ENCODE data around the gene ATP5PB. TPM values are rescaled to one million over a fixed set of nuclear protein-coding genes. Genes with fewer than 3 reads are reported as not detected.

The ATP5PB gene
- total RNA-seq, 1 experiment from 2014 or later = 323 TPM

GRCh38 chr1:111467865-111468716 is 18.8 kb downstream of the ATP5PB start:
- DNase-seq (ENCODE audit: low read depth, low spot score) = no peak
- Histone ChIP-seq H3K79me2 (ENCODE audit: insufficient read depth, low read length) (no peaks in the 10 kb centered on the region), H3K4me1 (ENCODE audit: control insufficient read depth in 1 of 2, insufficient read depth in 2 of 2, low read length in 2 of 2) (no peaks in the 10 kb centered on the region), H3K9ac (ENCODE audit: low read length) (no peak overlapping the region), H3K4me3 (replicated peaks in 1 of 2; ENCODE audit: low read depth in 1 of 2, low read length in 2 of 2) (no peak overlapping the region), H4K20me1 (ENCODE audit: insufficient read depth) (no peaks in the 10 kb centered on the region), H3K27me3 (ENCODE audit: insufficient read depth, low read length) (no peaks in the 10 kb centered on the region), H3K9me2 (ENCODE audit: insufficient read depth) (no peaks in the 10 kb centered on the region), H3K36me3 (ENCODE audit: control insufficient read depth in 1 of 2, insufficient read depth in 2 of 2, low read length in 2 of 2) (no peaks in the 10 kb centered on the region), H3K27ac (ENCODE audit: low read depth, low read length) (no peak overlapping the region), H3K9me3 (ENCODE audit: control insufficient read depth in 1 of 2, insufficient read depth in 1 of 2, low read depth in 1 of 2, low read length in 2 of 2) (no peaks in the 10 kb centered on the region), H3K4me2 (ENCODE audit: low read length) (no peak overlapping the region), H2AFZ (ENCODE audit: low read depth, low read length, poor library complexity, severe bottlenecking) (no peak overlapping the region)
- BruUV-seq (replicated peaks) = no TSS peak
- ChIA-PET POLR2A (no interaction called here), RAD21 (ENCODE audit: low non-redundant PET in 1 of 2, low total read pairs in 2 of 2, uncharacterized antibody in 2 of 2, unreplicated experiment in 2 of 2) (no interaction called here), CTCF (interaction anchor here (1.4 kb wide), 1 partner anchor 14 kb away, joined by 6 read pairs; no protein-coding TSS in a partner anchor)
- ATAC-seq = no peak
- TF ChIP-seq ZNF274 (IDR thresholded peaks at IDR 0.05; ENCODE audit: low read depth, low read length) = no peak
- TF ChIP-seq ZBTB33 (IDR thresholded peaks at IDR 0.05; ENCODE audit: extremely low read depth, insufficient replicate concordance, low read length) = no peak
- no peak for TF ChIP-seq MAX (IDR thresholded peaks at IDR 0.05)
- no peak for TF ChIP-seq REST (IDR thresholded peaks at IDR 0.05; ENCODE audit: low read depth)
- TF ChIP-seq CEBPB (IDR thresholded peaks at IDR 0.05; ENCODE audit: low read depth) = no peak
- no peak for TF ChIP-seq FOSL1 (IDR thresholded peaks at IDR 0.05; ENCODE audit: low read depth)
- TF ChIP-seq SIN3A (IDR thresholded peaks at IDR 0.05; ENCODE audit: low read depth) = no peak
- no peak for TF ChIP-seq YY1 (IDR thresholded peaks at IDR 0.05; ENCODE audit: extremely low read depth, insufficient replicate concordance, low read depth, low read length)
- no peak for TF ChIP-seq POLR2AphosphoS5 (IDR thresholded peaks at IDR 0.05; ENCODE audit: low read depth, low read length)
- TF ChIP-seq TCF7L2 (IDR thresholded peaks at IDR 0.05; ENCODE audit: borderline replicate concordance, extremely low read depth, insufficient read depth, insufficient read length) = no peak
- TF ChIP-seq ATF3 (IDR thresholded peaks at IDR 0.05) = no peak
- TF ChIP-seq POLR2A (IDR thresholded peaks at IDR 0.05; ENCODE audit: borderline replicate concordance, extremely low read depth, insufficient read depth, insufficient read length) = no peak
- no peak for TF ChIP-seq SP1 (IDR thresholded peaks at IDR 0.05; ENCODE audit: low read depth)
- no peak for TF ChIP-seq ZFX (IDR thresholded peaks at IDR 0.05)
- no peak for TF ChIP-seq EGR1 (IDR thresholded peaks at IDR 0.05; ENCODE audit: low read depth)
- intact Hi-C loops (cut with micrococcal nuclease) = no loop called here

Measured in HCT116 (cell line).